A549 (cell line): Measurements from ENCODE around the gene ACOXL.

Experiments
- CBX2 ChIP-seq: fragments of 200-600 bp; sonication (generic); IDR thresholded peaks from 2 replicates; pipeline ENCODE4 v1.6.1; 2016; ENCODE audit warnings: low read depth, mild to moderate bottlenecking, borderline replicate concordance
- CTCF ChIP-seq: fragments of >200 bp; sonication (Bioruptor Twin); formaldehyde crosslinking; IDR thresholded peaks from 3 replicates; pipeline ENCODE4 v1.5.1; 2016
- MAX ChIP-seq: IDR thresholded peaks from 2 replicates; pipeline ENCODE4 v1.6.1; 2012
- POLR2A ChIP-seq: IDR thresholded peaks from 2 replicates; pipeline ENCODE4 v1.6.1; 2012; ENCODE audit warnings: mild to moderate bottlenecking, low read length
- REST ChIP-seq: fragments of 200-600 bp; sonication (generic); IDR thresholded peaks from 2 replicates; pipeline ENCODE4 v1.6.1; 2016; ENCODE audit warnings: antibody characterized with exemption, mild to moderate bottlenecking, moderate library complexity
- TP53 ChIP-seq: fragments of 250-450 bp; sonication (Bioruptor Pico); IDR thresholded peaks from 2 replicates; pipeline ENCODE4 v1.5.0; 2021; ENCODE audit warnings: mild to moderate bottlenecking, moderate library complexity

GRCh38 chr2:111113838-111114237, 381.5 kb downstream of the ACOXL start:
- TF ChIP-seq CTCF: no peak
- no peak for TF ChIP-seq MAX
- no peak for TF ChIP-seq TP53
- TF ChIP-seq POLR2A: no peak
- no peak for TF ChIP-seq REST
- no peak for TF ChIP-seq CBX2
